ENCODE results near the gene TEN1. TPM values are rescaled to one million over a fixed set of nuclear protein-coding genes. Genes with fewer than 3 reads are reported as not detected.

TEN1 gene
- total and polyA plus RNA-seq, 2 of the 13 experiments (the other 11 are each of a cell fraction or from before 2014, with no cell fraction given): 18.0 to 21.3 TPM

GRCh38 chr17:75940727-75941441 lies 38.2 kb upstream of the TEN1 start, which contains the start of gene FBF1 (continued):
- TF ChIP-seq, protein P1, sequence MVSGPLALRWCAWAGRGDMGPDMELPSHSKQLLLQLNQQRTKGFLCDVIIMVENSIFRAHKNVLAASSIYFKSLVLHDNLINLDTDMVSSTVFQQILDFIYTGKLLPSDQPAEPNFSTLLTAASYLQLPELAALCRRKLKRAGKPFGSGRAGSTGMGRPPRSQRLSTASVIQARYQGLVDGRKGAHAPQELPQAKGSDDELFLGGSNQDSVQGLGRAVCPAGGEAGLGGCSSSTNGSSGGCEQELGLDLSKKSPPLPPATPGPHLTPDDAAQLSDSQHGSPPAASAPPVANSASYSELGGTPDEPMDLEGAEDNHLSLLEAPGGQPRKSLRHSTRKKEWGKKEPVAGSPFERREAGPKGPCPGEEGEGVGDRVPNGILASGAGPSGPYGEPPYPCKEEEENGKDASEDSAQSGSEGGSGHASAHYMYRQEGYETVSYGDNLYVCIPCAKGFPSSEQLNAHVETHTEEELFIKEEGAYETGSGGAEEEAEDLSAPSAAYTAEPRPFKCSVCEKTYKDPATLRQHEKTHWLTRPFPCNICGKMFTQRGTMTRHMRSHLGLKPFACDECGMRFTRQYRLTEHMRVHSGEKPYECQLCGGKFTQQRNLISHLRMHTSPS (CRISPR knock-in tag; IDR thresholded peaks at IDR 0.05; ENCODE audit: low read depth): peak; percentile 75; the same call in 1 of the 2 replicates
- TF ChIP-seq KDM5B (CRISPR knock-in tag; IDR thresholded peaks at IDR 0.05; ENCODE audit: borderline replicate concordance) (peak; percentile 98), ZNF788 (CRISPR knock-in tag; IDR thresholded peaks at IDR 0.05; ENCODE audit: borderline replicate concordance) (peak; percentile 93; the same call in 1 of the 2 replicates), ZNF746 (CRISPR knock-in tag; IDR thresholded peaks at IDR 0.05) (peak; percentile 53), ZBTB8A (CRISPR knock-in tag; IDR thresholded peaks at IDR 0.05; ENCODE audit: borderline replicate concordance, low read depth) (no peak), AKAP8 (CRISPR knock-in tag; IDR thresholded peaks at IDR 0.05) (peak; percentile 99), ZNF639 (CRISPR knock-in tag; conservative IDR thresholded peaks at IDR 0.05) (peak; percentile 86; the same call in 1 of the 2 replicates), AGO1 (IDR thresholded peaks at IDR 0.05; ENCODE audit: low read depth, low read length, poor library complexity, severe bottlenecking) (peak; percentile 97), ZNF292 (CRISPR knock-in tag; IDR thresholded peaks at IDR 0.05; ENCODE audit: borderline replicate concordance, low read depth) (no peak; the same call in 1 of the 2 replicates), FOXO1 (CRISPR knock-in tag; IDR thresholded peaks at IDR 0.05) (peak; percentile 64; the same call in 1 of the 2 replicates), STAG1 (CRISPR knock-in tag; IDR thresholded peaks at IDR 0.05) (peak; percentile 9), HOXA7 (CRISPR knock-in tag; IDR thresholded peaks at IDR 0.05) (no peak), ZNF644 (CRISPR knock-in tag; IDR thresholded peaks at IDR 0.05; ENCODE audit: low read depth) (no peak)
- TF ChIP-seq, protein P2, sequence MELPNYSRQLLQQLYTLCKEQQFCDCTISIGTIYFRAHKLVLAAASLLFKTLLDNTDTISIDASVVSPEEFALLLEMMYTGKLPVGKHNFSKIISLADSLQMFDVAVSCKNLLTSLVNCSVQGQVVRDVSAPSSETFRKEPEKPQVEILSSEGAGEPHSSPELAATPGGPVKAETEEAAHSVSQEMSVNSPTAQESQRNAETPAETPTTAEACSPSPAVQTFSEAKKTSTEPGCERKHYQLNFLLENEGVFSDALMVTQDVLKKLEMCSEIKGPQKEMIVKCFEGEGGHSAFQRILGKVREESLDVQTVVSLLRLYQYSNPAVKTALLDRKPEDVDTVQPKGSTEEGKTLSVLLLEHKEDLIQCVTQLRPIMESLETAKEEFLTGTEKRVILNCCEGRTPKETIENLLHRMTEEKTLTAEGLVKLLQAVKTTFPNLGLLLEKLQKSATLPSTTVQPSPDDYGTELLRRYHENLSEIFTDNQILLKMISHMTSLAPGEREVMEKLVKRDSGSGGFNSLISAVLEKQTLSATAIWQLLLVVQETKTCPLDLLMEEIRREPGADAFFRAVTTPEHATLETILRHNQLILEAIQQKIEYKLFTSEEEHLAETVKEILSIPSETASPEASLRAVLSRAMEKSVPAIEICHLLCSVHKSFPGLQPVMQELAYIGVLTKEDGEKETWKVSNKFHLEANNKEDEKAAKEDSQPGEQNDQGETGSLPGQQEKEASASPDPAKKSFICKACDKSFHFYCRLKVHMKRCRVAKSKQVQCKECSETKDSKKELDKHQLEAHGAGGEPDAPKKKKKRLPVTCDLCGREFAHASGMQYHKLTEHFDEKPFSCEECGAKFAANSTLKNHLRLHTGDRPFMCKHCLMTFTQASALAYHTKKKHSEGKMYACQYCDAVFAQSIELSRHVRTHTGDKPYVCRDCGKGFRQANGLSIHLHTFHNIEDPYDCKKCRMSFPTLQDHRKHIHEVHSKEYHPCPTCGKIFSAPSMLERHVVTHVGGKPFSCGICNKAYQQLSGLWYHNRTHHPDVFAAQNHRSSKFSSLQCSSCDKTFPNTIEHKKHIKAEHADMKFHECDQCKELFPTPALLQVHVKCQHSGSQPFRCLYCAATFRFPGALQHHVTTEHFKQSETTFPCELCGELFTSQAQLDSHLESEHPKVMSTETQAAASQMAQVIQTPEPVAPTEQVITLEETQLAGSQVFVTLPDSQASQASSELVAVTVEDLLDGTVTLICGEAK (IDR thresholded peaks at IDR 0.05): no peak
- TF ChIP-seq, protein P2 (CRISPR knock-in tag; IDR thresholded peaks at IDR 0.05): peak; percentile 70; the same call in 1 of the 2 replicates

All from HepG2 (cell line).